CD14-positive monocyte (primary cell): Measurements from ENCODE around the gene SEM1. TPM values are rescaled to one million over a fixed set of nuclear protein-coding genes. Genes with fewer than 3 reads are reported as not detected.

Experiments
- DNase-seq, 3 donors: peaks; one replicate each; pipeline ENCODE4 v3.0.0-alpha.2; 2011 to 2022
- H2AFZ ChIP-seq: 2 replicates; pipeline ENCODE4 v1.6.0; 2012; ENCODE audit warnings: mild to moderate bottlenecking, low read depth, low read length, inconsistent platforms; ENCODE audit not compliant: insufficient read depth, poor library complexity, severe bottlenecking
- H3K27ac ChIP-seq, 2 donors: 1 replicate in 1 of 2; 2 replicates in 1 of 2; pipeline ENCODE4 v1.5.1; 2012 to 2013; ENCODE audit warnings: low read length in 2 of 2, control low read depth in 1 of 2, inconsistent platforms in 1 of 2, low read depth in 1 of 2, mild to moderate bottlenecking in 1 of 2
- H3K27me3 ChIP-seq, 2 donors: one replicate each; pipeline versions ENCODE4 v1.6.0 to v1.6.1; 2011 to 2013; ENCODE audit warnings: low read length in 2 of 2; ENCODE audit not compliant: control insufficient read depth in 2 of 2, insufficient read depth in 2 of 2
- H3K36me3 ChIP-seq, 2 donors: replicated peaks in 1 of 2; 1 replicate in 1 of 2; 2 replicates in 1 of 2; pipeline versions ENCODE4 v1.5.1 to v1.6.1; 2012 to 2013; ENCODE audit warnings: low read length in 2 of 2, control low read depth in 1 of 2, inconsistent platforms in 1 of 2, mild to moderate bottlenecking in 1 of 2; ENCODE audit not compliant: insufficient read depth in 2 of 2, control insufficient read depth in 1 of 2
- H3K4me1 ChIP-seq, 2 donors: 1 replicate in 1 of 2; 2 replicates in 1 of 2; pipeline versions ENCODE4 v1.5.1 to v1.6.1; 2012 to 2013; ENCODE audit warnings: low read length in 2 of 2, control low read depth in 1 of 2, inconsistent platforms in 1 of 2, mild to moderate bottlenecking in 1 of 2, moderate library complexity in 1 of 2; ENCODE audit not compliant: insufficient read depth in 2 of 2, control insufficient read depth in 1 of 2
- H3K4me2 ChIP-seq: replicated peaks from 2 replicates; pipeline ENCODE3; 2012; ENCODE audit warnings: low read length, moderate library complexity, mild to moderate bottlenecking; ENCODE audit not compliant: poor library complexity, severe bottlenecking; ENCODE audit errors: extremely low read depth
- H3K4me3 ChIP-seq, 3 experiments: fragments of 200-600 bp in 1 of 3; sonication (generic) in 1 of 3; replicated peaks in 1 of 3; 1 replicate in 2 of 3; 2 replicates in 1 of 3; pipeline ENCODE4 v1.5.1; 2011 to 2013; ENCODE audit warnings: low read length in 3 of 3, mild to moderate bottlenecking in 3 of 3, control low read depth in 2 of 3, low read depth in 2 of 3, inconsistent platforms in 1 of 3, moderate library complexity in 1 of 3
- H3K79me2 ChIP-seq: 2 replicates; pipeline ENCODE4 v1.6.0; 2012; ENCODE audit warnings: mild to moderate bottlenecking, control low read depth, inconsistent platforms, low read length, moderate library complexity; ENCODE audit not compliant: insufficient read depth
- H3K9ac ChIP-seq: 2 replicates; pipeline ENCODE4 v1.6.0; 2017; ENCODE audit warnings: low read length, mild to moderate bottlenecking; ENCODE audit not compliant: insufficient read depth, poor library complexity, severe bottlenecking
- H3K9me3 ChIP-seq, 2 donors: replicated peaks in 1 of 2; 1 replicate in 1 of 2; 2 replicates in 1 of 2; pipeline versions ENCODE4 v1.5.1 to v1.6.1; 2012 to 2013; ENCODE audit warnings: low read length in 2 of 2, control low read depth in 1 of 2; ENCODE audit not compliant: control insufficient read depth in 1 of 2, insufficient read depth in 1 of 2
- H4K20me1 ChIP-seq: 2 replicates; pipeline ENCODE4 v1.6.0; 2012; ENCODE audit warnings: mild to moderate bottlenecking, low read length, control low read depth, moderate library complexity; ENCODE audit not compliant: insufficient read depth
- H3K27ac Mint-ChIP-seq, 7 donors: one replicate each; pipeline ENCODE4 v1.8.0; 2020; ENCODE audit warnings: mild to moderate bottlenecking in 7 of 7, mixed read lengths in 7 of 7, moderate library complexity in 6 of 7, inconsistent platforms in 2 of 7
- H3K27me3 Mint-ChIP-seq, 3 donors: one replicate each; pipeline ENCODE4 v1.8.0; 2021 to 2022; ENCODE audit warnings: low read depth in 3 of 3, mild to moderate bottlenecking in 3 of 3, mixed read lengths in 3 of 3, moderate library complexity in 3 of 3, inconsistent platforms in 1 of 3
- H3K36me3 Mint-ChIP-seq, 2 donors: one replicate each; pipeline ENCODE4 v1.8.0; 2020; ENCODE audit warnings: mixed read lengths in 2 of 2, inconsistent platforms in 1 of 2, mild to moderate bottlenecking in 1 of 2
- H3K4me1 Mint-ChIP-seq: one replicate; pipeline ENCODE4 v1.8.0; 2020; ENCODE audit warnings: mild to moderate bottlenecking, mixed read lengths
- H3K4me3 Mint-ChIP-seq, 2 donors: one replicate each; pipeline ENCODE4 v1.8.0; 2020; ENCODE audit warnings: mild to moderate bottlenecking in 2 of 2, mixed read lengths in 2 of 2, moderate library complexity in 1 of 2
- H3K9me3 Mint-ChIP-seq, 7 donors: one replicate each; pipeline ENCODE4 v1.8.0; 2020 to 2022; ENCODE audit warnings: mixed read lengths in 7 of 7, mild to moderate bottlenecking in 6 of 7, moderate library complexity in 6 of 7, inconsistent platforms in 2 of 7
- WGBS: methylation state at CpG from one replicate; pipeline ENCODE4 v1.1.5; 2013; ENCODE audit warnings: missing lambda C conversion rate; ENCODE audit not compliant: insufficient coverage; 5-methylcytosine and 5-hydroxymethylcytosine counted together
- intact Hi-C, 2 donors: fragments of 100-400 bp; cut with micrococcal nuclease; formaldehyde crosslinking; loops; one replicate each; pipeline versions ENCODE4 v1.15.0 to v1.15.1; 2023
- polyA plus RNA-seq, 3 donors: library from polyadenylated mRNA; depleted of rRNA in 1 of 3; unstranded in 2 of 3; stranded (reverse) in 1 of 3; fragments of 300-500 nt in 2 of 3; fragments of >200 nt in 1 of 3; fragmentation: Illumina TruSeq in 2 of 3; gene quantifications; 1 replicate in 2 of 3; 2 replicates in 1 of 3; pipeline ENCODE4 v1.2.3, GENCODE V29; 2012 to 2021
- TF ChIP-seq, protein P1 (sequence below): fragments of 200-600 bp; IDR thresholded peaks from one replicate; pipeline ENCODE4 v1.8.0; 2022; ENCODE audit warnings: antibody characterized with exemption, mild to moderate bottlenecking

The SEM1 gene
- polyA plus RNA-seq, 3 donors: 8.0 to 117 (median 98.1) TPM

DNA sequence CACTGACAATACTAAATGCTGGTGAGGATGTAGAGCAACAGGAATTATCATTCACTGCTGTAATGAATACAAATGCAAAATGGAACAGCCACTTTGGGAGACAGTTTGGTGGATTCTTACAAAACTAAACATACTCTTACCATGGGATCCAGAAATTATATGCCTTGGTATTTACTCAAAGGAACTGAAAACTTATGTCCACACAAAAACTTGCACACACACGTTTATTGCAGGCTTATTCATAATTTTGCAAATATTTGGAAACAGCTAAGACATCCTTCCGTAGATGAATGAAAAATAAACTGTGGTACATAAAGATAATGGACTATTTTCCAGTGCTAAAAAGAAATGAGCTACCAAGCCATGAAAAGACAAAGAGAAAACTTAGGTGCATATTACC lies 69.6 kb downstream of the SEM1 start:
- Mint-ChIP-seq H3K9me3 (peaks cover 0 to 5% (median 3%) of the 10 kb centered on the region in 7 donors), H3K4me3 (no peak overlapping the region), H3K36me3 (no peaks in the 10 kb centered on the region), H3K27me3 (peaks cover 0 to 6% (median 0%) of the 10 kb centered on the region in 3 donors), H3K4me1 (no peaks in the 10 kb centered on the region), H3K27ac (no peak overlapping the region)
- DNase-seq: no peak
- TF ChIP-seq, protein P1, sequence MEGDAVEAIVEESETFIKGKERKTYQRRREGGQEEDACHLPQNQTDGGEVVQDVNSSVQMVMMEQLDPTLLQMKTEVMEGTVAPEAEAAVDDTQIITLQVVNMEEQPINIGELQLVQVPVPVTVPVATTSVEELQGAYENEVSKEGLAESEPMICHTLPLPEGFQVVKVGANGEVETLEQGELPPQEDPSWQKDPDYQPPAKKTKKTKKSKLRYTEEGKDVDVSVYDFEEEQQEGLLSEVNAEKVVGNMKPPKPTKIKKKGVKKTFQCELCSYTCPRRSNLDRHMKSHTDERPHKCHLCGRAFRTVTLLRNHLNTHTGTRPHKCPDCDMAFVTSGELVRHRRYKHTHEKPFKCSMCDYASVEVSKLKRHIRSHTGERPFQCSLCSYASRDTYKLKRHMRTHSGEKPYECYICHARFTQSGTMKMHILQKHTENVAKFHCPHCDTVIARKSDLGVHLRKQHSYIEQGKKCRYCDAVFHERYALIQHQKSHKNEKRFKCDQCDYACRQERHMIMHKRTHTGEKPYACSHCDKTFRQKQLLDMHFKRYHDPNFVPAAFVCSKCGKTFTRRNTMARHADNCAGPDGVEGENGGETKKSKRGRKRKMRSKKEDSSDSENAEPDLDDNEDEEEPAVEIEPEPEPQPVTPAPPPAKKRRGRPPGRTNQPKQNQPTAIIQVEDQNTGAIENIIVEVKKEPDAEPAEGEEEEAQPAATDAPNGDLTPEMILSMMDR: no peak
- Histone ChIP-seq H3K9me3 (no peaks in the 10 kb centered on the region), H3K79me2 (no peaks in the 10 kb centered on the region), H2AFZ (no peak overlapping the region), H3K9ac (no peak overlapping the region), H3K27me3 (no peaks in the 10 kb centered on the region), H3K27ac (no peak overlapping the region), H3K4me3 (no peak overlapping the region), H3K4me2 (no peak overlapping the region), H3K36me3 (no peaks in the 10 kb centered on the region), H3K4me1 (no peaks in the 10 kb centered on the region), H4K20me1 (no peaks in the 10 kb centered on the region)
- WGBS: no CpG with 5 or more reads among the region's 2 CpGs
- intact Hi-C loops: no loop called here
